ENCODE measurements around the gene CBX4.

GRCh38 chr17:79796444-79796762, 42.8 kb downstream of the CBX4 start:
- TF ChIP-seq, protein P1, sequence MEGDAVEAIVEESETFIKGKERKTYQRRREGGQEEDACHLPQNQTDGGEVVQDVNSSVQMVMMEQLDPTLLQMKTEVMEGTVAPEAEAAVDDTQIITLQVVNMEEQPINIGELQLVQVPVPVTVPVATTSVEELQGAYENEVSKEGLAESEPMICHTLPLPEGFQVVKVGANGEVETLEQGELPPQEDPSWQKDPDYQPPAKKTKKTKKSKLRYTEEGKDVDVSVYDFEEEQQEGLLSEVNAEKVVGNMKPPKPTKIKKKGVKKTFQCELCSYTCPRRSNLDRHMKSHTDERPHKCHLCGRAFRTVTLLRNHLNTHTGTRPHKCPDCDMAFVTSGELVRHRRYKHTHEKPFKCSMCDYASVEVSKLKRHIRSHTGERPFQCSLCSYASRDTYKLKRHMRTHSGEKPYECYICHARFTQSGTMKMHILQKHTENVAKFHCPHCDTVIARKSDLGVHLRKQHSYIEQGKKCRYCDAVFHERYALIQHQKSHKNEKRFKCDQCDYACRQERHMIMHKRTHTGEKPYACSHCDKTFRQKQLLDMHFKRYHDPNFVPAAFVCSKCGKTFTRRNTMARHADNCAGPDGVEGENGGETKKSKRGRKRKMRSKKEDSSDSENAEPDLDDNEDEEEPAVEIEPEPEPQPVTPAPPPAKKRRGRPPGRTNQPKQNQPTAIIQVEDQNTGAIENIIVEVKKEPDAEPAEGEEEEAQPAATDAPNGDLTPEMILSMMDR (conservative IDR thresholded peaks at IDR 0.05; ENCODE audit: low read length) = no peak
- no peak for TF ChIP-seq EZH2phosphoT487 (IDR thresholded peaks at IDR 0.05; ENCODE audit: borderline replicate concordance, low read depth, low read length)

Measured in OCI-LY7 (cell line).